ENCODE measurements around the gene SLC1A3.

Gene SLC1A3

GRCh38 chr5:36606428-36607113 lies at the start of gene SLC1A3:
Gene SLC1A3, plus strand, starts transcription at chr5:36606606. Its CDS starts 1,818 bp downstream, at chr5:36608424.
- no peak for TF ChIP-seq CTCF (IDR thresholded peaks at IDR 0.05; ENCODE audit: insufficient read depth, missing control alignments)
- FAIRE-seq (no peak), DNase-seq (ENCODE audit: insufficient read length, low spot score) (no peak)

DNA sequence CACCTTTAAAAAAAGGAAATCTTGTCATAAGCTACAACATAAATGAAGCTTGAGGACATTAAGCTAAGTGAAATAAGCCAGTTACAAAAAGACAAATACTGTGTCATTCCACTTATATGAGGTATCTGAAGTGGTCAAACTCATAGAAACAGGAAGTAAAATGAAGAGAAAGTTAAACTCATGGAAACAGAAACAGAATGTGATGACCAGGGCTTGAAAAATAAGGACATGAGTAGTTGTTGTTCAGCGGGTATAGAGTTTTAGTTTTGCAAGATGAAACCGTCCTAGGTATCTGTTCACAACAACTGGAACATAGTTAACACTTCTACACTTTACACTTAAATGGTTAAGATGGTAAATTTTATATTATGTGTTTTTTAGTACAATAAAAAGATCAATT lies 47.8 kb upstream of the SLC1A3 start:
- DNase-seq (ENCODE audit: insufficient read length, low spot score), result no peak
- FAIRE-seq, result no peak
- TF ChIP-seq CTCF (IDR thresholded peaks at IDR 0.05; ENCODE audit: insufficient read depth, missing control alignments), result no peak

GRCh38 chr5:36561601-36562000 lies 44.8 kb upstream of the SLC1A3 start:
- FAIRE-seq (no peak), DNase-seq (ENCODE audit: insufficient read length, low spot score) (no peak)
- no peak for TF ChIP-seq CTCF (IDR thresholded peaks at IDR 0.05; ENCODE audit: insufficient read depth, missing control alignments)

- FAIRE-seq, result no peak
- no peak for DNase-seq (ENCODE audit: insufficient read length, low spot score)
- TF ChIP-seq CTCF (IDR thresholded peaks at IDR 0.05; ENCODE audit: insufficient read depth, missing control alignments), result no peak
Measured at GRCh38 chr5:36569491-36569890, 36.9 kb upstream of the SLC1A3 start.

DNA sequence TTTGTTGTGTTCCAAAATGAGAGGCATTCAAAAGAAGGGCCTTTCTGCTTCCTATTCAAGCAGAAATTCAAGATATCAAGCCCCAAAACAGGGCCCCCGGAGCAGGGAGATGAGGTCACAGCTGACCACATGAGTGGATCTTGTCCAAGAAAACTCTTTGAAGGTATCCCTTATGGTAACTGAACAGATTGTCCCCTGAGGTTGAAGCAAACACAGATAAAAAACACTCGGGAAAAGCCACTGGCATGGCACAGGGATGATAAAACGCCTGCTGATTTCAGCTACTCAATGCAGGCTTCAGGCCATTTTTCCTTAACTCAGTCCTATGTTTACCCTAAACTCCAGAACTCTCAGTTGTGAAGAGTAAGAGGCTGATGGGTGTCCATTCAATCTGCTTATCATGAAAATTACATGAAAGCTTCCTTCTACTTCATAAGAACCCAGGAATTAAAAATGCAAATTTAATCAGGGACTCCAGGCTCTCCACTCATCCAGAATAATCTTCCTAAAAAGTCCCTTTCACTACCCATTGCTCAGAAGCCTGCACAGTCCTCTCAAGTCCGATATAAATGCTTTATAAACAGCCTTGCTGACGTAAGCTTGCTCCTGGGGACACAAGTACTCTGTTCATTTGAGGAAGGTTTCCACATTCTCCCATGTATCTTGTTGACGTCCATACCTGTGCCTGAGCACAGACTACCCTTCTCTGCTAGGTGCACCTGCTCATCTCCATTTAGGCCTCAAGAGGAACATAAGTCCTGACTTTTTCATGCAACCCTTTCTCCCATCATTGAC lies 35.9 kb upstream of the SLC1A3 start:
- no peak for TF ChIP-seq CTCF (IDR thresholded peaks at IDR 0.05; ENCODE audit: insufficient read depth, missing control alignments)
- DNase-seq (ENCODE audit: insufficient read length, low spot score) (no peak), FAIRE-seq (no peak)

- FAIRE-seq, result no peak
- no peak for DNase-seq (ENCODE audit: insufficient read length, low spot score)
- TF ChIP-seq CTCF (IDR thresholded peaks at IDR 0.05; ENCODE audit: insufficient read depth, missing control alignments), result no peak
Measured at GRCh38 chr5:36571401-36572042, 34.9 kb upstream of the SLC1A3 start.
